Gastrocnemius medialis (tissue), 4 donors: ENCODE data around the gene MMRN1. TPM values are rescaled to one million over a fixed set of nuclear protein-coding genes. Genes with fewer than 3 reads are reported as not detected.

Experiments
- ATAC-seq, 2 donors: fragments of 150-250 bp; one replicate each; pipeline ENCODE4 v1.9.1; 2016
- DNase-seq, 2 donors: peaks; one replicate each; pipeline ENCODE4 v3.0.0-alpha.2; 2019
- H3K27ac ChIP-seq, 4 donors: fragments of 200-600 bp; sonication (generic); 1 replicate in 1 of 4; 2 replicates in 3 of 4; pipeline ENCODE4 v1.5.1; 2016 to 2018; ENCODE audit warnings: mild to moderate bottlenecking in 2 of 4, moderate library complexity in 1 of 4
- H3K27me3 ChIP-seq, 3 donors: fragments of 200-600 bp; sonication (generic) in 2 of 3; 1 replicate in 1 of 3; 2 replicates in 2 of 3; pipeline versions ENCODE4 v1.5.1 to v1.6.0; 2016 to 2019; ENCODE audit warnings: mild to moderate bottlenecking in 1 of 3, moderate library complexity in 1 of 3
- H3K36me3 ChIP-seq, 2 donors: fragments of 200-600 bp; sonication (generic) in 1 of 2; one replicate each; pipeline ENCODE4 v1.5.1; 2017 to 2018
- H3K4me1 ChIP-seq, 2 donors: fragments of 200-600 bp; sonication (generic) in 1 of 2; one replicate each; pipeline ENCODE4 v1.5.1; 2016 to 2017; ENCODE audit warnings: mild to moderate bottlenecking in 2 of 2
- H3K4me3 ChIP-seq, 4 donors: fragments of 200-600 bp; sonication (generic) in 3 of 4; 1 replicate in 1 of 4; 2 replicates in 3 of 4; pipeline ENCODE4 v1.5.1; 2016 to 2019; ENCODE audit warnings: mild to moderate bottlenecking in 2 of 4
- H3K9me3 ChIP-seq, 3 donors: fragments of 200-600 bp; sonication (generic) in 2 of 3; 1 replicate in 1 of 3; 2 replicates in 2 of 3; pipeline ENCODE4 v1.5.1; 2016 to 2019
- POLR2A ChIP-seq, 2 donors: fragments of 450-650 bp; IDR thresholded peaks; one replicate each; pipeline ENCODE4 v1.6.1; 2017; ENCODE audit warnings: antibody characterized with exemption in 2 of 2, mild to moderate bottlenecking in 2 of 2, moderate library complexity in 2 of 2
- in situ Hi-C, 4 donors: fragments of 200-750 bp; cut with MboI; loops; one replicate each; pipeline versions ENCODE4 v1.15.0 to v1.8.0; 2017; ENCODE audit warnings: low sequenced_read_pairs in 4 of 4
- intact Hi-C: fragments of 100-400 bp; cut with DNase I; formaldehyde crosslinking; loops from one replicate; pipeline ENCODE4 v1.15.1; 2023; ENCODE audit warnings: low total_unique reads
- total RNA-seq, 4 donors: library from RNA; depleted of rRNA; stranded (reverse); fragments of >200 nt; gene quantifications; one replicate each; pipeline versions ENCODE4 v1.1.0 to v1.2.3, GENCODE V29; 2016
- TF ChIP-seq, protein P1 (sequence below), 5 experiments: fragments of 450-650 bp in 3 of 5; fragments of 200-600 bp in 2 of 5; sonication (generic) in 2 of 5; IDR thresholded peaks in 4 of 5; conservative IDR thresholded peaks in 1 of 5; 1 replicate in 4 of 5; 2 replicates in 1 of 5; pipeline ENCODE4 v1.5.1; 2016 to 2019; ENCODE audit warnings: antibody characterized with exemption in 5 of 5, mild to moderate bottlenecking in 3 of 5, moderate library complexity in 3 of 5

Gene MMRN1
- total RNA-seq, 4 donors from 2014 or later: 0.39 to 3.5 (median 2.3) TPM

DNA sequence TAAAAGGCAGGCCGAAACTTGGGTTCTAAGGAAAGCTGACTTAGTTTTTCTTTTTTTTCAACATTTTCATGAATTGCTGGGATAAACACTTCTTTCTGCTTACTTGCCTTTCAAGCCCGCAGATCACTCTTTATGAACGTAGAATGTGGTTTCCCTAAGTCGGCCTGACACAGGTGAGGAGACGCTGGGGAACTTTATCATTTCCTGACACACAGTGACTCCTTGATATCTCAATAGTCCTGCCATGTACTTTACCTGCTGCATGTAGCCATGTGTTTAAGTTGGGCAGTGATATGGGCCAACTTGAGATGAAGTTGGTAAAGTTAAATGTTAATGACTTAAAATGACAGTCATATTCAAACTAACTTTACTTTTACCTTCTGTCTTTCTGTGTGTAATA is 31.1 kb upstream of the MMRN1 start:
- in situ Hi-C loops: no loop called here
- no peaks in the 10 kb centered on the region for H3K36me3 ChIP-seq
- H3K4me1 ChIP-seq: no peaks in the 10 kb centered on the region
- no peaks in the 10 kb centered on the region for H3K27me3 ChIP-seq
- intact Hi-C loops: no loop called here
- DNase-seq (no peak), ATAC-seq (no peak)
- H3K27ac ChIP-seq: no peak overlapping the region
- H3K4me3 ChIP-seq: no peak overlapping the region
- TF ChIP-seq POLR2A (IDR thresholded peaks at IDR 0.05): no peak
- no peaks in the 10 kb centered on the region for H3K9me3 ChIP-seq

DNA sequence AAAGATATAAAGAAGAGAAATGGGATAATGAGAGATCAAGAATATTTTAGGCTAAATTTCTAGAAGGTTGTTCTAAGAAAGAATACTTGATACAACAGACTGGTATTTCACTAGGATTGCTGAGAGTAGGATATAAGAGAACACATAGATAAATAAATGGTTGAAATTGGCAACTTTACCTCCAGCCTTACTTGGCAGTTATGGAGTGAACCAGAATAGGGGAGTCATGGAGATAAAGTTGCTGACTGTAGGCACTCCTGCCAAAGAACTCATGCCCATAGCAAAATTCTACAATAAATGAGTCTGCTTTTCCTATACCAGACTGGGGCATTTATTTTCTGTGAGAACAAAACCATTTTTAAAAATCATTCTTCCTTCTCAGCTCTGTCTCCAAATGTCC is 26.4 kb upstream of the MMRN1 start:
- Histone ChIP-seq H3K27me3 (no peaks in the 10 kb centered on the region), H3K9me3 (no peaks in the 10 kb centered on the region), H3K36me3 (no peaks in the 10 kb centered on the region), H3K27ac (no peak overlapping the region), H3K4me3 (no peak overlapping the region), H3K4me1 (no peaks in the 10 kb centered on the region)
- no peak for ATAC-seq
- TF ChIP-seq, protein P1, sequence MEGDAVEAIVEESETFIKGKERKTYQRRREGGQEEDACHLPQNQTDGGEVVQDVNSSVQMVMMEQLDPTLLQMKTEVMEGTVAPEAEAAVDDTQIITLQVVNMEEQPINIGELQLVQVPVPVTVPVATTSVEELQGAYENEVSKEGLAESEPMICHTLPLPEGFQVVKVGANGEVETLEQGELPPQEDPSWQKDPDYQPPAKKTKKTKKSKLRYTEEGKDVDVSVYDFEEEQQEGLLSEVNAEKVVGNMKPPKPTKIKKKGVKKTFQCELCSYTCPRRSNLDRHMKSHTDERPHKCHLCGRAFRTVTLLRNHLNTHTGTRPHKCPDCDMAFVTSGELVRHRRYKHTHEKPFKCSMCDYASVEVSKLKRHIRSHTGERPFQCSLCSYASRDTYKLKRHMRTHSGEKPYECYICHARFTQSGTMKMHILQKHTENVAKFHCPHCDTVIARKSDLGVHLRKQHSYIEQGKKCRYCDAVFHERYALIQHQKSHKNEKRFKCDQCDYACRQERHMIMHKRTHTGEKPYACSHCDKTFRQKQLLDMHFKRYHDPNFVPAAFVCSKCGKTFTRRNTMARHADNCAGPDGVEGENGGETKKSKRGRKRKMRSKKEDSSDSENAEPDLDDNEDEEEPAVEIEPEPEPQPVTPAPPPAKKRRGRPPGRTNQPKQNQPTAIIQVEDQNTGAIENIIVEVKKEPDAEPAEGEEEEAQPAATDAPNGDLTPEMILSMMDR (IDR thresholded peaks at IDR 0.05 in 4 of 5, conservative IDR thresholded peaks at IDR 0.05 in 1 of 5): no peak
- no peak for TF ChIP-seq POLR2A (IDR thresholded peaks at IDR 0.05)
- intact Hi-C loops (no loop called here), in situ Hi-C loops (no loop called here)
- DNase-seq: no peak

- in situ Hi-C loops (no loop called here), intact Hi-C loops (no loop called here)
- no peak for ATAC-seq
- DNase-seq: no peak
- Histone ChIP-seq H3K4me1 (no peaks in the 10 kb centered on the region), H3K27me3 (no peaks in the 10 kb centered on the region), H3K4me3 (no peak overlapping the region), H3K36me3 (no peaks in the 10 kb centered on the region), H3K9me3 (no peaks in the 10 kb centered on the region), H3K27ac (no peak overlapping the region)
- TF ChIP-seq, protein P1 (IDR thresholded peaks at IDR 0.05 in 4 of 5, conservative IDR thresholded peaks at IDR 0.05 in 1 of 5): peak in 1 of 5 experiments; percentile 18
- TF ChIP-seq POLR2A (IDR thresholded peaks at IDR 0.05): no peak
Measured at GRCh38 chr4:89868999-89869589, 25.6 kb upstream of the MMRN1 start.

DNA sequence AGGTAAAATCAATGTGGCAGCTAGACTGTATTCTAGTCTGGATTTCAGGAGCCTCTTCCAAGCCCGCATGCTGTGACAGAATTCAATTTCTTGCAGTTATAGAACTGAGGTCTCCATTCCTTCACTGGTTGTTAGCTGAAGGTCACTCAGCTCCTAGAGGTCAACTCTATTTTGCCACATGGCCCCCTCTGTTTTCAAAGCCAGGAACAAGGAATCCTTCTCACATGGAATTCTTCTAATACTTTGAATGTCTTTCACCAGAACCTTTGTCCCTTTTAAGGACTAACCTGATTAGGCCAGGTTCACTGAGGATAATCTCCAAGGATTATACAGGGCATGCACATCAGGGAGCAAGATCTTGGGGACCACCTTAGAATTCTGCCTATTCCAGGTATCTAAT is 23.4 kb upstream of the MMRN1 start:
- no peaks in the 10 kb centered on the region for H3K27me3 ChIP-seq
- no peaks in the 10 kb centered on the region for H3K36me3 ChIP-seq
- no peak for ATAC-seq
- TF ChIP-seq POLR2A (IDR thresholded peaks at IDR 0.05): no peak
- TF ChIP-seq, protein P1 (IDR thresholded peaks at IDR 0.05 in 4 of 5, conservative IDR thresholded peaks at IDR 0.05 in 1 of 5): no peak
- in situ Hi-C loops (no loop called here), intact Hi-C loops (no loop called here)
- no peak overlapping the region for H3K4me3 ChIP-seq
- no peak for DNase-seq
- no peaks in the 10 kb centered on the region for H3K4me1 ChIP-seq
- H3K27ac ChIP-seq: no peak overlapping the region
- no peaks in the 10 kb centered on the region for H3K9me3 ChIP-seq

DNA sequence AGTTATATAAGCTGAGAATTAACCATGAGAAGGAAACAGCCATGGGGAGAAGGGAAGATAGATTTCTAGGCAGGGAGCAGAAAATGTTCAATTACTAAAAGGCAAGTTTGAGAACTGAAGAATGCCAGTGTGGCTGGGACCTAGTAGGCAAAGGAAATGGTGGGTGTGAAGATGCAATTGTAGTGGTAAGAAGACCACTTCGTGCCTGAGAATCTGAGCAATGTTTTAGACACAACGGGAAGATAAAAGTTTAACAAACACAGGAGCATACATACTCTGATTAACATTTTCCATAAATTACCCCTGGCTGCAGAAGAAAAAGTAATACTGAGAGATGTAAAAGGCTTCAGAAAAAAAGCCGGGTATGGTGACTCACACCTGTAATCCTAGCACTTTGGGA is 18.1 kb upstream of the MMRN1 start:
- no peaks in the 10 kb centered on the region for H3K4me1 ChIP-seq
- DNase-seq: no peak
- no peaks in the 10 kb centered on the region for H3K9me3 ChIP-seq
- no peaks in the 10 kb centered on the region for H3K36me3 ChIP-seq
- ATAC-seq: no peak
- TF ChIP-seq, protein P1 (IDR thresholded peaks at IDR 0.05 in 4 of 5, conservative IDR thresholded peaks at IDR 0.05 in 1 of 5): no peak
- TF ChIP-seq POLR2A (IDR thresholded peaks at IDR 0.05): no peak
- H3K4me3 ChIP-seq: no peak overlapping the region
- H3K27ac ChIP-seq: no peak overlapping the region
- in situ Hi-C loops (no loop called here), intact Hi-C loops (no loop called here)
- no peaks in the 10 kb centered on the region for H3K27me3 ChIP-seq
